Measurements from ENCODE around the gene HOXA7. TPM values are rescaled to one million over a fixed set of nuclear protein-coding genes. Genes with fewer than 3 reads are reported as not detected.
A peak's percentile ranks its signal among the peaks of the same experiment; 100 is the strongest.

HOXA7 gene
- total and polyA plus RNA-seq, 2 of the 8 experiments (the other 6 are each of a cell fraction or from before 2014, with no cell fraction given): 0.03 TPM; not detected in 1

- TF ChIP-seq NANOG (IDR thresholded peaks at IDR 0.05; ENCODE audit: insufficient read depth, low read depth, low read length, poor library complexity, severe bottlenecking): no peak
- no peak for TF ChIP-seq SP4 (IDR thresholded peaks at IDR 0.05; ENCODE audit: low read length)
- no peak for TF ChIP-seq EP300 (IDR thresholded peaks at IDR 0.05; ENCODE audit: borderline replicate concordance in 1 of 2, low read depth in 2 of 2, low read length in 2 of 2)
- no peak for TF ChIP-seq SIRT6 (IDR thresholded peaks at IDR 0.05; ENCODE audit: low read length)
- no peak for TF ChIP-seq ATF3 (IDR thresholded peaks at IDR 0.05; ENCODE audit: insufficient read depth, low read depth, low read length)
- peak; percentile 94 for TF ChIP-seq RNF2 (IDR thresholded peaks at IDR 0.05; ENCODE audit: borderline replicate concordance, low read depth, low read length, missing control alignments, poor library complexity, severe bottlenecking)
- TF ChIP-seq CTCF (IDR thresholded peaks at IDR 0.05; ENCODE audit: control extremely low read depth in 1 of 3, insufficient read depth in 1 of 3, low read depth in 1 of 3, low read length in 3 of 3): no peak
- TF ChIP-seq CTBP2 (IDR thresholded peaks at IDR 0.05; ENCODE audit: borderline replicate concordance, insufficient read depth, insufficient read length, low read length): no peak
- no peak for TF ChIP-seq POU5F1 (IDR thresholded peaks at IDR 0.05; ENCODE audit: low read depth, low read length)
- peak; percentile 99 for TF ChIP-seq EZH2 (IDR thresholded peaks at IDR 0.05; ENCODE audit: low read depth, low read length, severe bottlenecking)
- TF ChIP-seq FOSL1 (IDR thresholded peaks at IDR 0.05; ENCODE audit: insufficient read depth, low read depth, low read length): no peak
- TF ChIP-seq TAF1 (IDR thresholded peaks at IDR 0.05; ENCODE audit: low read depth, low read length): no peak
These were observed 27.4 kb downstream of the HOXA7 start (continued) for GRCh38 chr7:27128776-27129728.

All from H1 (cell line).